ENCODE results near the gene MDH2.
"Not testable (repeated sequence)": the region's sequence is repeated elsewhere in the genome, so short reads cannot be mapped to it uniquely, and the experiment has no call there.

Gene MDH2

GRCh38 chr7:76048668-76048988, 722 bp downstream of the MDH2 start:
- no peak for DNase-seq

GRCh38 chr7:76049295-76049694, 1.4 kb downstream of the MDH2 start:
- no peak for DNase-seq

- DNase-seq: no peak
Measured at GRCh38 chr7:76050545-76050944, 2.6 kb downstream of the MDH2 start.

GRCh38 chr7:76051840-76052239, 3.9 kb downstream of the MDH2 start:
- no peak for DNase-seq

- not testable (repeated sequence) for DNase-seq
Measured at GRCh38 chr7:76052681-76053080, 4.8 kb downstream of the MDH2 start.

GRCh38 chr7:76053461-76053860, 5.6 kb downstream of the MDH2 start:
- no peak for DNase-seq

- no peak for DNase-seq
Measured at GRCh38 chr7:76054123-76055120, 6.5 kb downstream of the MDH2 start.

GRCh38 chr7:76056241-76056640, 8.3 kb downstream of the MDH2 start:
- no peak for DNase-seq

GRCh38 chr7:76057103-76057812, 9.4 kb downstream of the MDH2 start:
- no peak for DNase-seq

GRCh38 chr7:76057813-76058145, 9.9 kb downstream of the MDH2 start:
- no peak for DNase-seq

- not testable (repeated sequence) for DNase-seq
Measured at GRCh38 chr7:76058745-76059144, 10.8 kb downstream of the MDH2 start.

- no peak for DNase-seq
Measured at GRCh38 chr7:76060842-76061241, 12.9 kb downstream of the MDH2 start.

GRCh38 chr7:76062254-76062653, 14.3 kb downstream of the MDH2 start:
- no peak for DNase-seq

GRCh38 chr7:76063114-76063513, 15.2 kb downstream of the MDH2 start:
- DNase-seq: no peak

GRCh38 chr7:76063525-76063924, 15.6 kb downstream of the MDH2 start:
- no peak for DNase-seq

GRCh38 chr7:76064208-76064970, 16.5 kb downstream of the MDH2 start:
- no peak for DNase-seq

- no peak for DNase-seq
Measured at GRCh38 chr7:76065016-76065612, 17.2 kb downstream of the MDH2 start.

- DNase-seq: no peak
Measured at GRCh38 chr7:76066716-76067503, 19.0 kb downstream of the MDH2 start.

GRCh38 chr7:76069238-76069638, 21.3 kb downstream of the MDH2 start:
- no peak for DNase-seq

- DNase-seq: no peak
Measured at GRCh38 chr7:76071316-76072242, 23.7 kb downstream of the MDH2 start.
